ENCODE data around the gene OR2D3. TPM values are rescaled to one million over a fixed set of nuclear protein-coding genes. Genes with fewer than 3 reads are reported as not detected.

OR2D3 gene
- total RNA-seq, 1 donor = not detected

DNA sequence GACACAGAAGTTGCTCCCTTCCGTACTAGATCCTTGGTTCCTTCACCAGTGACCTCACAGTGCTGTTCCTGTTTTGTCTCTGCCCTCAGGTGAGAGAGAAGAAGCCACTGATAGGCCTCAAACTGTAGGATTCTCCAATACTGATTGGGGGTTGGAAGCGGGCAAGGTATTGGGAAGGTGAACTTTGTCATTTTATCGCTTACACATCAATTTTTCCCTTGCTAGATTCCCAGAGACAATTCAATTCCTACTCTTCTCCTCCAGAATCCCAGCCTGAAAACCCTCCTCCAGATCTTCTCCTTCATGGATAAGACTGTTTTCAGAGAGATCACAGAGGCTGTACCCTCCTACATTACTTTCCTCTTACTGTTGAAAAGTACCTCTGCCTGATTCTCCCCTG lies 9.4 kb upstream of the OR2D3 start:
- TF ChIP-seq, protein P1, sequence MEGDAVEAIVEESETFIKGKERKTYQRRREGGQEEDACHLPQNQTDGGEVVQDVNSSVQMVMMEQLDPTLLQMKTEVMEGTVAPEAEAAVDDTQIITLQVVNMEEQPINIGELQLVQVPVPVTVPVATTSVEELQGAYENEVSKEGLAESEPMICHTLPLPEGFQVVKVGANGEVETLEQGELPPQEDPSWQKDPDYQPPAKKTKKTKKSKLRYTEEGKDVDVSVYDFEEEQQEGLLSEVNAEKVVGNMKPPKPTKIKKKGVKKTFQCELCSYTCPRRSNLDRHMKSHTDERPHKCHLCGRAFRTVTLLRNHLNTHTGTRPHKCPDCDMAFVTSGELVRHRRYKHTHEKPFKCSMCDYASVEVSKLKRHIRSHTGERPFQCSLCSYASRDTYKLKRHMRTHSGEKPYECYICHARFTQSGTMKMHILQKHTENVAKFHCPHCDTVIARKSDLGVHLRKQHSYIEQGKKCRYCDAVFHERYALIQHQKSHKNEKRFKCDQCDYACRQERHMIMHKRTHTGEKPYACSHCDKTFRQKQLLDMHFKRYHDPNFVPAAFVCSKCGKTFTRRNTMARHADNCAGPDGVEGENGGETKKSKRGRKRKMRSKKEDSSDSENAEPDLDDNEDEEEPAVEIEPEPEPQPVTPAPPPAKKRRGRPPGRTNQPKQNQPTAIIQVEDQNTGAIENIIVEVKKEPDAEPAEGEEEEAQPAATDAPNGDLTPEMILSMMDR (IDR thresholded peaks at IDR 0.05; ENCODE audit: insufficient read depth, low read depth, low read length) = no peak
- no peak overlapping the region for H3K4me3 ChIP-seq (ENCODE audit: low read depth, low read length)
- DNase-seq (ENCODE audit: low read depth) = no peak

DNA sequence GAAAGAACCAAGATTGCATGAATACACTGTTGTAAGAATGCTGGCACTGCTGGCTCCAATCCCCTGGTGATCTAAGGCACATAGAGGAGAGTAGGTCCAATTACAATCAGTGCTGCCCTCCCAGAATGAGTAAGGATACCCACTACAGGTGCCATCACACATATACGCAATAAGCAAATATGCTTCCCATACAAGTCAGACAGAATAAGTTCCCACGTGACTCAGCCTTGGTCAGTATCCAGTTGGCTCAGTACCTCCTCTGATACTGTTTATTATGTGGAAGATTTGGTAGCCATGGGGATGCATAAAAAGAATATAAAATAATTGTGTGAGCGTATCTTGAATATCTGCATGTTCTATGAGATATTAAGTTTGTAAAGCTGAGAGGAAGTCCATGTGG lies 8.9 kb upstream of the OR2D3 start:
- DNase-seq (ENCODE audit: low read depth) = no peak
- no peak overlapping the region for H3K4me3 ChIP-seq (ENCODE audit: low read depth, low read length)
- TF ChIP-seq, protein P1 (IDR thresholded peaks at IDR 0.05; ENCODE audit: insufficient read depth, low read depth, low read length) = no peak

DNA sequence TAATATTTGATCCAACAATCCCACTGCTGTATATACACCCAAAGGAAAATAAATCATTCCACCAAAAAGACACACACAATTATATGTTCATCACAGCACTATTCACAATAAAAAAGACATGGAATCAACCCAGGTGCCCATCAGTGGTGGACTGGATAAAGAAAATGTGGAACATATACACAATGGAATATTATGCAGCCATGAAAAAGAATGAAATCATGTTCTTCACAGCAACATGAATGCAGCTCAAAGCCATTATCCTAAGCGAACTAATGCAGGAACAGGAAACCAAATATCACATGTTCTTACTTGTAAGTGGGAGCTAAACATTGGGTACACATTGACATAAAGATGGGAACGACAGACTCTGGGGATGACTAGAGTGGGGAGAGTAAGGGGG lies 1.1 kb upstream of the OR2D3 start:
- no peak overlapping the region for H3K4me3 ChIP-seq (ENCODE audit: low read depth, low read length)
- TF ChIP-seq, protein P1 (IDR thresholded peaks at IDR 0.05; ENCODE audit: insufficient read depth, low read depth, low read length) = no peak
- no peak for DNase-seq (ENCODE audit: low read depth)

DNA sequence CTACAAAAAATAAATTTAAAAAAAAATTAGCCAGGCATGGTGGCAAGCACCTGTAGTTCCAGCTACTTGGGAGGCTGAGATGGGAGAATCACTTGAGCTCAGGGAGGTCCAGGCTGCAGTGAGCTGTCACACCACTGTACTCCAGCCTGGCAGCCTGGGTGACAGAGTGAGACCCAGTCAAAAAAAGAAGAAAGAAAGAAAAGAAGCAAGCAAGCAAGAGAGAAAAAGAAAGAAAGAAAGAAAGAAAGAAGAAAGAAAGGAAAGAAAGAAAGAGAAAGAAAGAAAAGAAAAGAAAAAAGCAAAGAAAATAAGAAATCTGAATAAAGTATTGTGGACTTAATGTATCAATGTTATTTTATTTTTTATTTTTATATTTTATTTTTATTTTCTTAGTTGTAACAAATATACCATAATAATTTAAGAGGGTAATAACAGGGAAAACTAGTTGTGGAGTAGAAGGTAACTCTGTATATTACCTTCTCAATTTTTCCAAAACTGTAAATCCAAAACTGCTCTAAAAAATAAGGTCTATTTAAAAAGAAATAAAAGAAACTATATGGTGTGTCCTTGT lies 4.3 kb downstream of the OR2D3 start:
- TF ChIP-seq, protein P1 (IDR thresholded peaks at IDR 0.05; ENCODE audit: insufficient read depth, low read depth, low read length) = no peak
- no peak overlapping the region for H3K4me3 ChIP-seq (ENCODE audit: low read depth, low read length)
- DNase-seq (ENCODE audit: low read depth) = no peak

DNA sequence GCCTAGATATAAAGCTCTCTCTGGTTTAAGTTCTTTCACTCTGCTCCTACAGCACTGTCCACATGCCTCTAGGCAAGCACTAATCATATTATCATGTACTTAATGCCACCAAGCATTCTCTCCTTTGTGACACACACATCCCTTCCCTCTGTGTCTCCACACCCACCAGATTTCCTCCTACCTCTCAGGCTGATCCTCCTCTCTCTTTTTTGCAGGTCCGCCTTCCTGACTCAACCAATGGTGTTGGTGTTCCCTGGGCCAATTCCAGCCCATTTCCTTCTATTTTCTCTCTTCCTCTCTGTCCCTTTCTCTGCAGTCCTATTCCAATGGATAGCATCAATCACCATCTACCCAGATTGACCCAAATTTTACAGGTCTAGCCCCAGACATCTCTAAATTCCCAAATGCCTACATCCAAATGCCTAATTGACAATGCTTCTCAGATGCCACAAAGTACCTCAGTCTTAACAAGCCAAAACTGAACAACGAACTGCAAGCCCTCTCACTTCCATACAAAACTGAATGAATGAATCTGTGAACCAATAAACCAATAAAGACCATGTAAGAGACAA lies 4.9 kb downstream of the OR2D3 start:
- H3K4me3 ChIP-seq (ENCODE audit: low read depth, low read length) = peak overlapping the region; percentile 74
- TF ChIP-seq, protein P1 (IDR thresholded peaks at IDR 0.05; ENCODE audit: insufficient read depth, low read depth, low read length) = no peak
- DNase-seq (ENCODE audit: low read depth) = peak; percentile 3

DNA sequence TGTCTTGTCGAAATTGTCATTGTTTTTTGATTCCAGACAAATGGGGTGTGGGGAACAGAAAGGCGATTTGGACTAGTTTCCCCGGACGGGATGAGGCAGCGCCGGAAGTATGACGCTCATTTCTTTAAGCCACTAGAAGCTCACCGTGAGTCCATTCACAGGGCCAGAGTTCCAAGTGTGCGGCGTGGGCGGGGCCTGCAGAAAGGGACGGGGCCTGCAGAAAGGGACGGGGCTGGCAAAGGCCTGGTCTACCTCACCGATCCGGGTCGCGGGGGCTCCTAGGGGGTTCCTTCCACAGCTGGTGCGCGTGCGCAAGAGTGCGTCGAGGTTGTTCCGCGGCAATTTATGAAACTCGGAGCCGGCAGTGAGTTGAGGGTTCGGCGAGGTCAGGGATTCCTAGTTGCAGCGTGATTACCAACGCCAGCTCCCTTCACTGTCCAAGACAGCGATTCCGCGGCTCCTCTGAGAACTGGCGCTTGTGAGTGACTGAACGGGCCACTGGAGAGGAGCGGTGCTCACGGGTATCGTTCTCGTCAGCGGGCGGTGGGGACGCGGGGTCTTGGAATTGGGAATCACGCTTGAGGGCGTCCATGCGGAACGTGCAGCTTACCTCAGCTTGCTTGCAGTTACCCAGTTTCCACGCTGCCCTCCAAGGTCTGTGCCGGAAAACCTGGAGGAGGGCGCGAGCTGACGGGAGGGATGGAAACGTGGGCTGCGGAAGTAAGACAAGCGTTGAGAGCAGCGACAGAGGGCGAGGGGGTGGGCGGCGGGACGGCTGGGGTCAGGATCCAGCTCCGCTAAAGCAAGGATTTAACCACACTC lies 5.6 kb downstream of the OR2D3 start, which contains the start of gene ZNF215:
Gene ZNF215, plus strand, starts transcription at position 219 of the 822 bp plus-strand sequence. CDS start 5,847 bp downstream, outside the sequence.
- TF ChIP-seq, protein P1 (IDR thresholded peaks at IDR 0.05; ENCODE audit: insufficient read depth, low read depth, low read length) = no peak
- peak within 1 kb of the TSS; percentile 74 for H3K4me3 ChIP-seq (ENCODE audit: low read depth, low read length)
- DNase-seq (ENCODE audit: low read depth) = peak; percentile 76
